WERI-Rb-1 (cell line): Measurements from ENCODE around the gene PKNOX1.
"Not testable (repeated sequence)": the region's sequence is repeated elsewhere in the genome, so short reads cannot be mapped to it uniquely, and the experiment has no call there.

ENCODE experiments used
- DNase-seq: peaks from one replicate; pipeline ENCODE4 v3.0.0-alpha.2; 2020
- H3K27ac ChIP-seq: fragments of 250-450 bp; sonication (Bioruptor Pico); 2 replicates; pipeline ENCODE4 v1.5.1; 2020; ENCODE audit warnings: mild to moderate bottlenecking, moderate library complexity
- H3K27me3 ChIP-seq: fragments of 250-450 bp; sonication (Bioruptor Pico); 2 replicates; pipeline ENCODE4 v1.5.1; 2021; ENCODE audit warnings: mild to moderate bottlenecking, low read depth, moderate library complexity; ENCODE audit not compliant: insufficient read depth, severe bottlenecking
- H3K36me3 ChIP-seq: fragments of 250-450 bp; sonication (Bioruptor Pico); 2 replicates; pipeline ENCODE4 v1.5.1; 2020; ENCODE audit warnings: mild to moderate bottlenecking, moderate library complexity
- H3K4me3 ChIP-seq: 2 replicates; pipeline ENCODE4 v1.5.1; 2011; ENCODE audit warnings: low read depth, mild to moderate bottlenecking, control low read depth, low read length
- H3K9me3 ChIP-seq: fragments of 250-450 bp; sonication (Bioruptor Pico); 2 replicates; pipeline ENCODE4 v1.5.1; 2021; ENCODE audit warnings: mild to moderate bottlenecking, moderate library complexity; ENCODE audit not compliant: severe bottlenecking
- CTCF ChIP-seq: IDR thresholded peaks from 2 replicates; pipeline ENCODE4 v1.5.1; 2011; ENCODE audit warnings: low read depth, mild to moderate bottlenecking, control low read depth, inconsistent platforms, low read length

Gene PKNOX1

GRCh38 chr21:42942244-42942643, 32.1 kb upstream of the PKNOX1 start:
- no peak for TF ChIP-seq CTCF
- no peak overlapping the region for H3K27ac ChIP-seq
- H3K9me3 ChIP-seq, result peaks cover 4% of the 10 kb centered on the region
- H3K27me3 ChIP-seq, result no peaks in the 10 kb centered on the region
- DNase-seq, result no peak
- H3K4me3 ChIP-seq, result no peak overlapping the region
- H3K36me3 ChIP-seq, result no peaks in the 10 kb centered on the region

GRCh38 chr21:42949094-42949755, 25.1 kb upstream of the PKNOX1 start:
- not testable (repeated sequence) for H3K27me3 ChIP-seq, H3K27ac ChIP-seq, H3K9me3 ChIP-seq, DNase-seq, H3K4me3 ChIP-seq, H3K36me3 ChIP-seq

GRCh38 chr21:42951193-42951592, 23.2 kb upstream of the PKNOX1 start:
- not testable (repeated sequence) for H3K36me3 ChIP-seq, DNase-seq, H3K27me3 ChIP-seq, H3K27ac ChIP-seq, H3K9me3 ChIP-seq, H3K4me3 ChIP-seq

GRCh38 chr21:42956824-42957630, 17.3 kb upstream of the PKNOX1 start:
- Histone ChIP-seq H3K9me3 (peaks cover 5% of the 10 kb centered on the region), H3K27me3 (no peaks in the 10 kb centered on the region), H3K27ac (no peak overlapping the region), H3K4me3 (no peak overlapping the region), H3K36me3 (no peaks in the 10 kb centered on the region)
- TF ChIP-seq CTCF, result no peak
- DNase-seq, result no peak

GRCh38 chr21:42958122-42958521, 16.2 kb upstream of the PKNOX1 start:
- H3K27me3 ChIP-seq, H3K36me3 ChIP-seq, H3K9me3 ChIP-seq, H3K4me3 ChIP-seq, DNase-seq, H3K27ac ChIP-seq: not testable (repeated sequence)

- Histone ChIP-seq H3K4me3 (no peak overlapping the region), H3K36me3 (no peaks in the 10 kb centered on the region), H3K27me3 (no peaks in the 10 kb centered on the region), H3K27ac (no peak overlapping the region), H3K9me3 (peaks cover 5% of the 10 kb centered on the region)
- TF ChIP-seq CTCF, result no peak
- DNase-seq, result no peak
Observed at GRCh38 chr21:42959728-42960127, 14.6 kb upstream of the PKNOX1 start.

GRCh38 chr21:42962380-42963007, 11.9 kb upstream of the PKNOX1 start:
- no peak for TF ChIP-seq CTCF
- H3K36me3 ChIP-seq, result no peaks in the 10 kb centered on the region
- no peak overlapping the region for H3K27ac ChIP-seq
- H3K27me3 ChIP-seq, result no peaks in the 10 kb centered on the region
- H3K9me3 ChIP-seq, result peaks cover 2% of the 10 kb centered on the region
- H3K4me3 ChIP-seq, result no peak overlapping the region
- no peak for DNase-seq
